Activated CD4-positive, alpha-beta T cell treated with anti-CD3 and anti-CD28 coated beads for 4 hours (primary cell): ENCODE measurements around the gene SETD7.

Experiments used
- DNase-seq, 2 donors: peaks; one replicate each; pipeline ENCODE4 v3.0.0-alpha.2; 2020

The SETD7 gene

GRCh38 chr4:139556071-139556723 lies at the start of gene SETD7:
TSS of gene SETD7 (minus strand) at chr4:139556219. CDS start at chr4:139556137, 82 bp downstream.
- DNase-seq, result peak; percentile 49 to 55

GRCh38 chr4:139605516-139605915 lies 49.5 kb upstream of the SETD7 start:
- no peak for DNase-seq

GRCh38 chr4:139603576-139604410 lies 47.8 kb upstream of the SETD7 start:
- peak in 1 of 2 donors; percentile 20 for DNase-seq

GRCh38 chr4:139602776-139603360 lies 46.8 kb upstream of the SETD7 start:
- DNase-seq, result no peak

GRCh38 chr4:139600662-139601061 lies 44.6 kb upstream of the SETD7 start:
- no peak for DNase-seq

- DNase-seq, result no peak
Measured at GRCh38 chr4:139599594-139600374, 43.8 kb upstream of the SETD7 start.

- no peak for DNase-seq
Measured at GRCh38 chr4:139599076-139599475, 43.1 kb upstream of the SETD7 start.

GRCh38 chr4:139596684-139597279 lies 40.8 kb upstream of the SETD7 start:
- no peak for DNase-seq

GRCh38 chr4:139596034-139596683 lies 40.1 kb upstream of the SETD7 start:
- DNase-seq, result no peak

GRCh38 chr4:139594591-139595185 lies 38.7 kb upstream of the SETD7 start:
- DNase-seq, result no peak

- no peak for DNase-seq
Measured at GRCh38 chr4:139593091-139593564, 37.1 kb upstream of the SETD7 start.

GRCh38 chr4:139589336-139590018 lies 33.5 kb upstream of the SETD7 start:
- no peak for DNase-seq

- no peak for DNase-seq
Measured at GRCh38 chr4:139587446-139587845, 31.4 kb upstream of the SETD7 start.

GRCh38 chr4:139585473-139585872 lies 29.5 kb upstream of the SETD7 start:
- DNase-seq, result no peak

GRCh38 chr4:139584784-139585183 lies 28.8 kb upstream of the SETD7 start:
- no peak for DNase-seq

- no peak for DNase-seq
Measured at GRCh38 chr4:139584013-139584412, 28.0 kb upstream of the SETD7 start.

GRCh38 chr4:139582044-139582443 lies 26.0 kb upstream of the SETD7 start:
- no peak for DNase-seq

GRCh38 chr4:139581096-139581495 lies 25.1 kb upstream of the SETD7 start:
- no peak for DNase-seq

- DNase-seq, result no peak
Measured at GRCh38 chr4:139576219-139576618, 20.2 kb upstream of the SETD7 start.

- DNase-seq, result no peak
Measured at GRCh38 chr4:139575072-139575471, 19.1 kb upstream of the SETD7 start.

GRCh38 chr4:139574641-139575040 lies 18.6 kb upstream of the SETD7 start:
- no peak for DNase-seq
